Fibroblast of villous mesenchyme (primary cell): ENCODE measurements around the gene PCID2. TPM values are rescaled to one million over a fixed set of nuclear protein-coding genes. Genes with fewer than 3 reads are reported as not detected.

Experiments used
- DNase-seq: peaks from one replicate; pipeline ENCODE4 v3.0.0-alpha.2; 2010; ENCODE audit warnings: low read depth
- H3K4me3 ChIP-seq: 2 replicates; pipeline ENCODE4 v1.5.1; 2011; ENCODE audit warnings: low read depth, mild to moderate bottlenecking, low read length
- total RNA-seq: library from RNA; depleted of rRNA; stranded (reverse); fragments of >200 nt; gene quantifications from 2 replicates; pipeline ENCODE4 v1.2.3, GENCODE V29; 2012
- TF ChIP-seq, protein P1 (sequence below): IDR thresholded peaks from 2 replicates; pipeline ENCODE4 v1.5.1; 2012; ENCODE audit warnings: low read depth, mild to moderate bottlenecking, low read length; ENCODE audit not compliant: insufficient read depth

The PCID2 gene
- total RNA-seq, 1 donor = 83.8 TPM

DNA sequence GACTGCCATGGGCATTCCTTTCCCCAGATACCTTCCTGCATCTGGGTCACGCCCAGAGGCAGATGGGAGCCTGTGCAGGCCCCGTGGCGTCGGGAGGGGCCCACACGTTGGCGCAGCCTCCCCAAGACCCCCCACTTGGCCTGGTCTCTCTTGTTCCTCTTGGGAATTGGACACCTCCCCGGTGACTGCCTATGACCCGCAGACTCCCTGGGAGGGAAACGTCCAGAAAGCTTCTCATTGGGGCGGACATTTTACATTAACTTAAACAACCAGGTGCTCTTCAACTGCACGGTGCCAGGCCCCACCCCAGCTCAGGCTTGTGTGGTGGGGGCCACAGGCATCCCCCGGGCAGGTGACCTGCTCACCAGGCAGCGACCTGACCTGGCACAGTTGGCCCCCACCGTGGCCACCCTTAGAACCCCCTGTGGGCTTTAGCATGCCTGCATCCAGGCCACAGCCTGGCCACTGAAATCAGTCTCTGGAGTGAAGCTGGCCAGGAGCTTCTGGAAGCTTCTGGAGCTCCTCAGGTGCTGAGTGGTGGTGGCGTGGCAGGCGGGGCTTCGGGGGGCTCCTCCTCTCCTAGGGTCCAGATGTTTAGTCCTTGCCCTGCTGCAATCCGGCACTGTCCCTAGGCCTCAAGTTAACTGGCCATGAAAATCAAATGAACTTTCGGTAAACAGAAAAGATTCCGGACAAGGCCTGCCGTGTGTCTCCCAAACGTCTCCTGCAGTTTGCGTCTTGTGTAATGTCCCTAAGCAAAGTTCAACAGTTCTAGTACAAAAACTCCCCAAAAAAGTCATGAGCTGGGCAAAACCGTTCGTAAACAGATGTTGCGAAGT lies 58.5 kb downstream of the PCID2 start:
- TF ChIP-seq, protein P1, sequence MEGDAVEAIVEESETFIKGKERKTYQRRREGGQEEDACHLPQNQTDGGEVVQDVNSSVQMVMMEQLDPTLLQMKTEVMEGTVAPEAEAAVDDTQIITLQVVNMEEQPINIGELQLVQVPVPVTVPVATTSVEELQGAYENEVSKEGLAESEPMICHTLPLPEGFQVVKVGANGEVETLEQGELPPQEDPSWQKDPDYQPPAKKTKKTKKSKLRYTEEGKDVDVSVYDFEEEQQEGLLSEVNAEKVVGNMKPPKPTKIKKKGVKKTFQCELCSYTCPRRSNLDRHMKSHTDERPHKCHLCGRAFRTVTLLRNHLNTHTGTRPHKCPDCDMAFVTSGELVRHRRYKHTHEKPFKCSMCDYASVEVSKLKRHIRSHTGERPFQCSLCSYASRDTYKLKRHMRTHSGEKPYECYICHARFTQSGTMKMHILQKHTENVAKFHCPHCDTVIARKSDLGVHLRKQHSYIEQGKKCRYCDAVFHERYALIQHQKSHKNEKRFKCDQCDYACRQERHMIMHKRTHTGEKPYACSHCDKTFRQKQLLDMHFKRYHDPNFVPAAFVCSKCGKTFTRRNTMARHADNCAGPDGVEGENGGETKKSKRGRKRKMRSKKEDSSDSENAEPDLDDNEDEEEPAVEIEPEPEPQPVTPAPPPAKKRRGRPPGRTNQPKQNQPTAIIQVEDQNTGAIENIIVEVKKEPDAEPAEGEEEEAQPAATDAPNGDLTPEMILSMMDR = no peak
- DNase-seq = no peak
- H3K4me3 ChIP-seq = no peak overlapping the region

GRCh38 chr13:113148940-113149503 lies 59.4 kb downstream of the PCID2 start:
- no peak for DNase-seq
- TF ChIP-seq, protein P1 = no peak

DNA sequence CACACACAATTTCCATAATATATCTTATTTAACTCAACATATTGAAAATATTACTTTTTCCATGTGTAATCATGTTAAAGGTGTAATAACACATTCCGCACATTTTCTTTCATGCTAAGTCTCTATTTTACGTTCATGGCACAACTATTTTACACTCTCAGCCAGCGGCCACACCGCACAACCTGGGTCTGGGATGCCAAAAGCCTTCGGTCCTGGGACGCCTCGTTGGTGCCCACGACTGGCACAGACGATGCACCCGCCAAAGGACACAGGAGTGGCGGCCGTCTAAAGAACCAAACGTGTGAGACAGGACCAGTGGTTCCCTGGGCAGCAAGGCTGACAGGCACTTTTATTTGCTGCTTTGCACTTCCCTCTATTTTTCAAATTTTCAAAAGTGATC lies 60.1 kb downstream of the PCID2 start:
- TF ChIP-seq, protein P1 = no peak
- H3K4me3 ChIP-seq = no peak overlapping the region
- DNase-seq = no peak

More at GRCh38 chr13:113148940-113149503, 59.4 kb downstream of the PCID2 start:
- H3K4me3 ChIP-seq = no peak overlapping the region

- TF ChIP-seq, protein P1 = no peak
- no peak for DNase-seq
Measured at GRCh38 chr13:113147206-113147605, 61.3 kb downstream of the PCID2 start.

GRCh38 chr13:113146750-113147149 lies 61.7 kb downstream of the PCID2 start:
- DNase-seq = no peak
- TF ChIP-seq, protein P1 = no peak

More at GRCh38 chr13:113147206-113147605, 61.3 kb downstream of the PCID2 start:
- H3K4me3 ChIP-seq = no peak overlapping the region

GRCh38 chr13:113145911-113146598 lies 62.4 kb downstream of the PCID2 start:
- DNase-seq = no peak
- TF ChIP-seq, protein P1 = no peak
- H3K4me3 ChIP-seq = no peak overlapping the region

More at GRCh38 chr13:113146750-113147149, 61.7 kb downstream of the PCID2 start:
- H3K4me3 ChIP-seq = no peak overlapping the region
